Peyer's patch (tissue), 4 donors: ENCODE measurements around the gene TIPRL.

ENCODE experiments used
- POLR2A ChIP-seq, 2 donors: fragments of 450-650 bp; IDR thresholded peaks; one replicate each; pipeline ENCODE4 v1.5.1; 2017; ENCODE audit warnings: antibody characterized with exemption in 2 of 2, mild to moderate bottlenecking in 2 of 2, moderate library complexity in 2 of 2
- TF ChIP-seq, protein P1 (sequence below), 6 experiments: fragments of 450-650 bp in 4 of 6; fragments of 200-600 bp in 2 of 6; sonication (generic) in 1 of 6; IDR thresholded peaks; one replicate each; pipeline ENCODE4 v1.5.1; 2017 to 2019; ENCODE audit warnings: antibody characterized with exemption in 6 of 6, mild to moderate bottlenecking in 3 of 6, moderate library complexity in 1 of 6

DNA sequence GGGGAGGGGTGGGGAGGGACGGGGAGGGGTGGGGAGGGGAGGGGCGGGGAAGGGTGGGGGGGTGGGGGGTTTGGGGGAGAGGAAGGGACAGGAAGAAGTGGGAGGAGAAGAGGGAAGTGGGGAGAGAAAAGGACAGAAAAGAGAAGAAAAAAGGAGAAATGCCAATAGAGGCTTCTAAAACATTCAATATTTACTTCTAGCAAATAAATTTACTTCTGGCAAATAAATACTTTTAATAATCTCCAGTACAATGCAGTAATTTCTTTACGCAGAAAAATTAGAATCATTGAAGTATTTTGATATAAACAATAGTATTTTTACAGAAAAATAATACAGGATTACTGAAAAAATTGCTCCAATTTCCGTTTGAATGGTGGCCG, 32.6 kb upstream of the TIPRL start:
- TF ChIP-seq, protein P1, sequence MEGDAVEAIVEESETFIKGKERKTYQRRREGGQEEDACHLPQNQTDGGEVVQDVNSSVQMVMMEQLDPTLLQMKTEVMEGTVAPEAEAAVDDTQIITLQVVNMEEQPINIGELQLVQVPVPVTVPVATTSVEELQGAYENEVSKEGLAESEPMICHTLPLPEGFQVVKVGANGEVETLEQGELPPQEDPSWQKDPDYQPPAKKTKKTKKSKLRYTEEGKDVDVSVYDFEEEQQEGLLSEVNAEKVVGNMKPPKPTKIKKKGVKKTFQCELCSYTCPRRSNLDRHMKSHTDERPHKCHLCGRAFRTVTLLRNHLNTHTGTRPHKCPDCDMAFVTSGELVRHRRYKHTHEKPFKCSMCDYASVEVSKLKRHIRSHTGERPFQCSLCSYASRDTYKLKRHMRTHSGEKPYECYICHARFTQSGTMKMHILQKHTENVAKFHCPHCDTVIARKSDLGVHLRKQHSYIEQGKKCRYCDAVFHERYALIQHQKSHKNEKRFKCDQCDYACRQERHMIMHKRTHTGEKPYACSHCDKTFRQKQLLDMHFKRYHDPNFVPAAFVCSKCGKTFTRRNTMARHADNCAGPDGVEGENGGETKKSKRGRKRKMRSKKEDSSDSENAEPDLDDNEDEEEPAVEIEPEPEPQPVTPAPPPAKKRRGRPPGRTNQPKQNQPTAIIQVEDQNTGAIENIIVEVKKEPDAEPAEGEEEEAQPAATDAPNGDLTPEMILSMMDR (IDR thresholded peaks at IDR 0.05), result no peak
- no peak for TF ChIP-seq POLR2A (IDR thresholded peaks at IDR 0.05)
